DND-41 (cell line): Measurements from ENCODE around the gene DPP6.

Experiments
- EZH2 ChIP-seq: IDR thresholded peaks from 3 replicates; pipeline ENCODE4 v1.6.1; 2012; ENCODE audit warnings: borderline replicate concordance, low read depth, mild to moderate bottlenecking, moderate library complexity, low read length, inconsistent platforms; ENCODE audit not compliant: severe bottlenecking
- TF ChIP-seq, protein P1 (sequence below): IDR thresholded peaks from 2 replicates; pipeline ENCODE4 v1.5.1; 2012; ENCODE audit warnings: borderline replicate concordance, low read length, moderate library complexity, mild to moderate bottlenecking; ENCODE audit not compliant: poor library complexity, severe bottlenecking; ENCODE audit errors: extremely low read depth

DNA sequence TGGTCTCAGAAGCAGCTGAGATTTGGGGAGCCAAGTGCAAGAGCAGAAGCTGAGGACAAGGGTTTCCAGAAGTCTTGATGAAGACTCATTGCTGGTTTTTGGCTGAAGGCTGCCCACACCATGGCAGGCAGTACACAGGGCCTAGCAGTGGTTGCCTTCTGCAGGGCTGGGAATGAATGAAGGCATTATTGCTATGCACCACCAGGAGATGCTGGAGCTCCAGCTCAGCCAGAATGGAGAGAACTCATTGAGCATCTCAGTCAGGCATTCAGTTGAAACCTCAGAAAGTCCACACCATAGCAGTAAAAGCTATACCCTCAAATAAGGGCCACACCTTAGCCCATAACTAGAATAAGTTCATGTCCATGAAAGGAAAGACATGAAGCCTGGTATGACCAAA, 190.5 kb downstream of the DPP6 start:
- TF ChIP-seq, protein P1, sequence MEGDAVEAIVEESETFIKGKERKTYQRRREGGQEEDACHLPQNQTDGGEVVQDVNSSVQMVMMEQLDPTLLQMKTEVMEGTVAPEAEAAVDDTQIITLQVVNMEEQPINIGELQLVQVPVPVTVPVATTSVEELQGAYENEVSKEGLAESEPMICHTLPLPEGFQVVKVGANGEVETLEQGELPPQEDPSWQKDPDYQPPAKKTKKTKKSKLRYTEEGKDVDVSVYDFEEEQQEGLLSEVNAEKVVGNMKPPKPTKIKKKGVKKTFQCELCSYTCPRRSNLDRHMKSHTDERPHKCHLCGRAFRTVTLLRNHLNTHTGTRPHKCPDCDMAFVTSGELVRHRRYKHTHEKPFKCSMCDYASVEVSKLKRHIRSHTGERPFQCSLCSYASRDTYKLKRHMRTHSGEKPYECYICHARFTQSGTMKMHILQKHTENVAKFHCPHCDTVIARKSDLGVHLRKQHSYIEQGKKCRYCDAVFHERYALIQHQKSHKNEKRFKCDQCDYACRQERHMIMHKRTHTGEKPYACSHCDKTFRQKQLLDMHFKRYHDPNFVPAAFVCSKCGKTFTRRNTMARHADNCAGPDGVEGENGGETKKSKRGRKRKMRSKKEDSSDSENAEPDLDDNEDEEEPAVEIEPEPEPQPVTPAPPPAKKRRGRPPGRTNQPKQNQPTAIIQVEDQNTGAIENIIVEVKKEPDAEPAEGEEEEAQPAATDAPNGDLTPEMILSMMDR, result no peak
- TF ChIP-seq EZH2, result no peak
